Activated effector memory CD4-positive, alpha-beta T cell treated with anti-CD3 and anti-CD28 coated beads, Interleukin-2, amount 50 U/mL, for 16 hours (primary cell): Measurements from ENCODE around the gene RAG1.

Experiments used
- DNase-seq: peaks from one replicate; pipeline ENCODE4 v3.0.0-alpha.2; 2020

RAG1 gene

GRCh38 chr11:36591433-36591832 lies 23.6 kb downstream of the RAG1 start:
- no peak for DNase-seq

- peak; percentile 62 for DNase-seq
These were observed 26.6 kb downstream of the RAG1 start, which contains the start of gene IFTAP for GRCh38 chr11:36594316-36594989. IFTAP (plus strand) TSS chr11:36594502; CDS start chr11:36610104, 15,602 bp downstream.

- DNase-seq, result no peak
These were observed 29.1 kb downstream of the RAG1 start for GRCh38 chr11:36596880-36597279.

- DNase-seq, result no peak
These were observed 30.2 kb downstream of the RAG1 start, which contains the start of gene RAG2 for GRCh38 chr11:36598051-36598450. RAG2 (minus strand) TSS chr11:36598236; CDS start chr11:36594168, 4,068 bp downstream.

GRCh38 chr11:36600180-36600579 lies 32.4 kb downstream of the RAG1 start:
- DNase-seq, result no peak

- DNase-seq, result no peak
These were observed 33.3 kb downstream of the RAG1 start for GRCh38 chr11:36601155-36601554.

- no peak for DNase-seq
These were observed 34.3 kb downstream of the RAG1 start for GRCh38 chr11:36602135-36602534.

- DNase-seq, result no peak
These were observed 37.7 kb downstream of the RAG1 start for GRCh38 chr11:36605221-36606216.

- DNase-seq, result no peak
These were observed 40.8 kb downstream of the RAG1 start for GRCh38 chr11:36608491-36609199.

- no peak for DNase-seq
These were observed 41.6 kb downstream of the RAG1 start for GRCh38 chr11:36609383-36609782.

- DNase-seq, result no peak
These were observed 48.0 kb downstream of the RAG1 start for GRCh38 chr11:36615826-36616225.

GRCh38 chr11:36617543-36618362 lies 49.9 kb downstream of the RAG1 start:
- no peak for DNase-seq

GRCh38 chr11:36618363-36619047 lies 50.7 kb downstream of the RAG1 start:
- DNase-seq, result no peak

GRCh38 chr11:36619502-36619901 lies 51.7 kb downstream of the RAG1 start:
- no peak for DNase-seq

GRCh38 chr11:36620246-36620645 lies 52.4 kb downstream of the RAG1 start:
- DNase-seq, result no peak

- no peak for DNase-seq
These were observed 54.8 kb downstream of the RAG1 start for GRCh38 chr11:36622431-36623136.

- DNase-seq, result no peak
These were observed 55.7 kb downstream of the RAG1 start for GRCh38 chr11:36623494-36623893.

- no peak for DNase-seq
These were observed 59.2 kb downstream of the RAG1 start for GRCh38 chr11:36627006-36627405.

- no peak for DNase-seq
These were observed 59.7 kb downstream of the RAG1 start for GRCh38 chr11:36627471-36627870.

GRCh38 chr11:36628141-36628540 lies 60.3 kb downstream of the RAG1 start:
- DNase-seq, result no peak

GRCh38 chr11:36628765-36629244 lies 61.0 kb downstream of the RAG1 start:
- no peak for DNase-seq
